MM.1S (cell line): Measurements from ENCODE around the gene NRXN3.

Experiments used
- DNase-seq: peaks from one replicate; pipeline ENCODE4 v3.0.0-alpha.2; 2015
- H2AFZ ChIP-seq: fragments of 300-600 bp; sonication (generic); 2 replicates; pipeline ENCODE4 v1.6.0; 2016; ENCODE audit warnings: antibody characterized with exemption, low read length
- H3F3A ChIP-seq: fragments of 300-600 bp; sonication (generic); 2 replicates; pipeline ENCODE4 v1.6.1; 2016; ENCODE audit warnings: mild to moderate bottlenecking, antibody characterized with exemption, low read length, moderate library complexity, mixed read lengths; ENCODE audit not compliant: insufficient read depth
- H3K27ac ChIP-seq: fragments of 300-600 bp; sonication (generic); 2 replicates; pipeline ENCODE4 v1.5.1; 2016; ENCODE audit warnings: mild to moderate bottlenecking, low read length
- H3K27me3 ChIP-seq: fragments of 300-600 bp; sonication (generic); replicated peaks from 2 replicates; pipeline ENCODE4 v1.6.0; 2016; ENCODE audit warnings: low read length; ENCODE audit not compliant: insufficient read depth
- H3K36me3 ChIP-seq: fragments of 300-600 bp; sonication (generic); replicated peaks from 2 replicates; pipeline ENCODE4 v1.6.1; 2016; ENCODE audit warnings: mild to moderate bottlenecking, low read length, mixed read lengths; ENCODE audit not compliant: insufficient read depth
- H3K4me1 ChIP-seq: fragments of 300-600 bp; sonication (generic); 2 replicates; pipeline ENCODE4 v1.6.1; 2016; ENCODE audit warnings: low read length, mixed read lengths
- H3K4me2 ChIP-seq: fragments of 300-600 bp; sonication (generic); 2 replicates; pipeline ENCODE4 v1.6.0; 2016; ENCODE audit warnings: low read depth, low read length
- H3K4me3 ChIP-seq: fragments of 300-600 bp; sonication (generic); 2 replicates; pipeline ENCODE4 v1.5.1; 2016; ENCODE audit warnings: low read length, mixed read lengths
- H3K79me2 ChIP-seq: fragments of 300-600 bp; sonication (generic); 2 replicates; pipeline ENCODE4 v1.6.1; 2016; ENCODE audit warnings: mixed run types, low read length, mixed read lengths
- H3K9ac ChIP-seq: fragments of 300-600 bp; sonication (generic); 2 replicates; pipeline ENCODE4 v1.6.1; 2016; ENCODE audit warnings: low read length, mixed read lengths
- H3K9me2 ChIP-seq: fragments of 300-600 bp; sonication (generic); replicated peaks from 2 replicates; pipeline ENCODE4 v1.6.1; 2016; ENCODE audit warnings: mild to moderate bottlenecking, low read length, mixed read lengths; ENCODE audit not compliant: insufficient read depth
- H3K9me3 ChIP-seq: fragments of 300-600 bp; sonication (generic); replicated peaks from 2 replicates; pipeline ENCODE4 v1.6.1; 2016; ENCODE audit warnings: mild to moderate bottlenecking, low read length, mixed read lengths; ENCODE audit not compliant: insufficient read depth
- H4K20me1 ChIP-seq: fragments of 300-600 bp; sonication (generic); 2 replicates; pipeline ENCODE4 v1.6.1; 2016; ENCODE audit warnings: mild to moderate bottlenecking, low read length, moderate library complexity, mixed read lengths; ENCODE audit not compliant: insufficient read depth
- CTCF ChIP-seq: fragments of 300-600 bp; sonication (generic); IDR thresholded peaks from 2 replicates; pipeline ENCODE4 v1.5.1; 2016; ENCODE audit warnings: antibody characterized with exemption, low read length, mixed read lengths
- EZH2 ChIP-seq: fragments of 300-600 bp; sonication (generic); optimal IDR thresholded peaks from 2 replicates; pipeline ENCODE3; 2017; ENCODE audit warnings: low read depth, mild to moderate bottlenecking, antibody characterized with exemption, low read length, mixed read lengths
- EZH2phosphoT487 ChIP-seq: fragments of 300-600 bp; sonication (generic); IDR thresholded peaks from 2 replicates; pipeline ENCODE4 v1.6.1; 2018; ENCODE audit warnings: antibody characterized with exemption, low read length

Gene NRXN3

GRCh38 chr14:78823516-78823915 lies 653.3 kb downstream of the NRXN3 start:
- H3K36me3 ChIP-seq = no peaks in the 10 kb centered on the region
- no peaks in the 10 kb centered on the region for H3K79me2 ChIP-seq
- TF ChIP-seq CTCF (no peak), EZH2 (no peak), EZH2phosphoT487 (no peak)
- H3K4me3 ChIP-seq = no peak overlapping the region
- H2AFZ ChIP-seq = no peak overlapping the region
- no peak overlapping the region for H3K27ac ChIP-seq
- H3K4me1 ChIP-seq = no peaks in the 10 kb centered on the region
- no peak overlapping the region for H3K9ac ChIP-seq
- H4K20me1 ChIP-seq = no peaks in the 10 kb centered on the region
- no peak overlapping the region for H3K4me2 ChIP-seq
- H3K9me3 ChIP-seq = no peaks in the 10 kb centered on the region
- no peaks in the 10 kb centered on the region for H3F3A ChIP-seq
- no peaks in the 10 kb centered on the region for H3K9me2 ChIP-seq
- DNase-seq = no peak
- H3K27me3 ChIP-seq = no peaks in the 10 kb centered on the region

GRCh38 chr14:78829274-78829673 lies 659.1 kb downstream of the NRXN3 start:
- Histone ChIP-seq H3K4me1 (no peaks in the 10 kb centered on the region), H3K4me2 (no peak overlapping the region), H3K9ac (no peak overlapping the region), H3K79me2 (no peaks in the 10 kb centered on the region), H3K9me2 (no peaks in the 10 kb centered on the region), H3K27me3 (no peaks in the 10 kb centered on the region), H3K9me3 (no peaks in the 10 kb centered on the region), H2AFZ (no peak overlapping the region), H4K20me1 (no peaks in the 10 kb centered on the region), H3K4me3 (no peak overlapping the region), H3K27ac (no peak overlapping the region), H3F3A (no peaks in the 10 kb centered on the region), H3K36me3 (no peaks in the 10 kb centered on the region)
- TF ChIP-seq EZH2 (no peak), CTCF (no peak), EZH2phosphoT487 (no peak)
- no peak for DNase-seq

- TF ChIP-seq EZH2 (no peak), EZH2phosphoT487 (no peak), CTCF (no peak)
- H3K4me2 ChIP-seq = no peak overlapping the region
- no peaks in the 10 kb centered on the region for H3K9me3 ChIP-seq
- H4K20me1 ChIP-seq = no peaks in the 10 kb centered on the region
- no peaks in the 10 kb centered on the region for H3K79me2 ChIP-seq
- no peak overlapping the region for H3K9ac ChIP-seq
- no peak overlapping the region for H2AFZ ChIP-seq
- no peaks in the 10 kb centered on the region for H3K4me1 ChIP-seq
- no peaks in the 10 kb centered on the region for H3K9me2 ChIP-seq
- DNase-seq = no peak
- H3F3A ChIP-seq = no peaks in the 10 kb centered on the region
- H3K27me3 ChIP-seq = no peaks in the 10 kb centered on the region
- no peaks in the 10 kb centered on the region for H3K36me3 ChIP-seq
- no peak overlapping the region for H3K27ac ChIP-seq
- no peak overlapping the region for H3K4me3 ChIP-seq
Observed at GRCh38 chr14:78834766-78835451, 664.7 kb downstream of the NRXN3 start.
